Measurements from ENCODE around the gene ECPAS.

- TF ChIP-seq CTCF (IDR thresholded peaks at IDR 0.05) (no peak), EZH2 (IDR thresholded peaks at IDR 0.05; ENCODE audit: borderline replicate concordance, insufficient read depth, low read depth, low read length, poor library complexity, severe bottlenecking) (no peak)
Measured at GRCh38 chr9:111320631-111321030, 163.6 kb downstream of the ECPAS start.

All from B cell (primary cell).